ENCODE results near the gene CHST3.

Gene CHST3

GRCh38 chr10:72062382-72062781 lies 98.2 kb downstream of the CHST3 start:
- Mint-ChIP-seq H3K4me3 (no peak overlapping the region), H3K27me3 (no peaks in the 10 kb centered on the region), H3K4me1 (ENCODE audit: low read depth) (peaks cover 29% of the 10 kb centered on the region), H3K27ac (peak overlapping the region; percentile 81), H3K9me3 (no peaks in the 10 kb centered on the region), H3K36me3 (ENCODE audit: low read depth) (peaks cover 65% of the 10 kb centered on the region)
- DNase-seq: no peak

Data from activated T-cell treated with anti-CD3 and anti-CD28 coated beads, Interleukin-2, amount 50 U/mL, for 24 hours (primary cell).